ENCODE results near the gene C1QA.

DNA sequence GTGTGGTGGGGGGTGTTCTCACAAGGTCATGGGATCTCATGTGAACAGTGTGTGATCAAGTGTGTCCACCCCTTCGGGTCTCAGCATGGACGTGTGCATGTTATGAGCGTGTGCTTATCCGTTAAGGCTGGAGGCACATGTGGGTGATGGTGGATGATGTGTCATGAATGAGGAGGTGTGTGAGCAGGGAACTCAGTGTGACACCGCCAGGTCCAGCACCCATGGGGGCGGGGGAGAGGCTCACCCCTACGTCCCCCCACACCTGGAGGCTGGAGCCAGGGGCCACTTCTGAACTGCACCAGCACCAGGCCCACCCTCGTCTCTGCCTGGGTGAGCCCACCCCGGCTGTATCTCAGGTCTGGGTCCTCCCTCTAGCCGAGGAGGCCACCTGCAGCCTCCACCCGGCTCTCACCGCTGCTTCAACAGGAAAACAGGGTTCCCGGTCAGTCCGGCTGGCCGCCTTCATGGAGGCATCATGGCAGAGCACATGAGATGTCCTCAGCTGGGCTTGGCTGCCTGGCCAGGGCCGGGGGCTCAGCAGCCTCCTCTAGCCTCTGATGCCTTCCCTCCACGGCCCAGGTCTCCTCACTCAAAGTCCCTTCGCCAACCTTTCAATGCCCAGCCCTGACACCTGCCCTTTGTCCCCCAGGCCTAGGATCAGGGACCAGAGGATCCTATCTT is 34.2 kb upstream of the C1QA start:
- TF ChIP-seq RFX5 (IDR thresholded peaks at IDR 0.05; ENCODE audit: low read length) = no peak
- TF ChIP-seq, protein P1, sequence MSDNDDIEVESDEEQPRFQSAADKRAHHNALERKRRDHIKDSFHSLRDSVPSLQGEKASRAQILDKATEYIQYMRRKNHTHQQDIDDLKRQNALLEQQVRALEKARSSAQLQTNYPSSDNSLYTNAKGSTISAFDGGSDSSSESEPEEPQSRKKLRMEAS (IDR thresholded peaks at IDR 0.05; ENCODE audit: low read depth) = no peak
- TF ChIP-seq, protein P2, sequence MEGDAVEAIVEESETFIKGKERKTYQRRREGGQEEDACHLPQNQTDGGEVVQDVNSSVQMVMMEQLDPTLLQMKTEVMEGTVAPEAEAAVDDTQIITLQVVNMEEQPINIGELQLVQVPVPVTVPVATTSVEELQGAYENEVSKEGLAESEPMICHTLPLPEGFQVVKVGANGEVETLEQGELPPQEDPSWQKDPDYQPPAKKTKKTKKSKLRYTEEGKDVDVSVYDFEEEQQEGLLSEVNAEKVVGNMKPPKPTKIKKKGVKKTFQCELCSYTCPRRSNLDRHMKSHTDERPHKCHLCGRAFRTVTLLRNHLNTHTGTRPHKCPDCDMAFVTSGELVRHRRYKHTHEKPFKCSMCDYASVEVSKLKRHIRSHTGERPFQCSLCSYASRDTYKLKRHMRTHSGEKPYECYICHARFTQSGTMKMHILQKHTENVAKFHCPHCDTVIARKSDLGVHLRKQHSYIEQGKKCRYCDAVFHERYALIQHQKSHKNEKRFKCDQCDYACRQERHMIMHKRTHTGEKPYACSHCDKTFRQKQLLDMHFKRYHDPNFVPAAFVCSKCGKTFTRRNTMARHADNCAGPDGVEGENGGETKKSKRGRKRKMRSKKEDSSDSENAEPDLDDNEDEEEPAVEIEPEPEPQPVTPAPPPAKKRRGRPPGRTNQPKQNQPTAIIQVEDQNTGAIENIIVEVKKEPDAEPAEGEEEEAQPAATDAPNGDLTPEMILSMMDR (IDR thresholded peaks at IDR 0.05) = no peak
- TF ChIP-seq POLR2AphosphoS5 (IDR thresholded peaks at IDR 0.05; ENCODE audit: low read depth, low read length) = no peak
- TF ChIP-seq, protein P3, sequence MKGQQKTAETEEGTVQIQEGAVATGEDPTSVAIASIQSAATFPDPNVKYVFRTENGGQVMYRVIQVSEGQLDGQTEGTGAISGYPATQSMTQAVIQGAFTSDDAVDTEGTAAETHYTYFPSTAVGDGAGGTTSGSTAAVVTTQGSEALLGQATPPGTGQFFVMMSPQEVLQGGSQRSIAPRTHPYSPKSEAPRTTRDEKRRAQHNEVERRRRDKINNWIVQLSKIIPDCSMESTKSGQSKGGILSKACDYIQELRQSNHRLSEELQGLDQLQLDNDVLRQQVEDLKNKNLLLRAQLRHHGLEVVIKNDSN (IDR thresholded peaks at IDR 0.05; ENCODE audit: borderline replicate concordance, low read depth) = no peak
- no peak for TF ChIP-seq EP300 (IDR thresholded peaks at IDR 0.05; ENCODE audit: borderline replicate concordance in 1 of 2, low read depth in 1 of 2, low read length in 1 of 2)
- TF ChIP-seq, protein P4, sequence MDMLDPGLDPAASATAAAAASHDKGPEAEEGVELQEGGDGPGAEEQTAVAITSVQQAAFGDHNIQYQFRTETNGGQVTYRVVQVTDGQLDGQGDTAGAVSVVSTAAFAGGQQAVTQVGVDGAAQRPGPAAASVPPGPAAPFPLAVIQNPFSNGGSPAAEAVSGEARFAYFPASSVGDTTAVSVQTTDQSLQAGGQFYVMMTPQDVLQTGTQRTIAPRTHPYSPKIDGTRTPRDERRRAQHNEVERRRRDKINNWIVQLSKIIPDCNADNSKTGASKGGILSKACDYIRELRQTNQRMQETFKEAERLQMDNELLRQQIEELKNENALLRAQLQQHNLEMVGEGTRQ (IDR thresholded peaks at IDR 0.05; ENCODE audit: borderline replicate concordance, low read depth, low read length) = no peak
- no peak for TF ChIP-seq JUND (IDR thresholded peaks at IDR 0.05)
- TF ChIP-seq TAF1 (IDR thresholded peaks at IDR 0.05; ENCODE audit: borderline replicate concordance, low read depth, low read length) = no peak
- TF ChIP-seq GATA2 (CRISPR knock-in tag; IDR thresholded peaks at IDR 0.05) = no peak
- no peak for TF ChIP-seq TCF12 (IDR thresholded peaks at IDR 0.05)
- no peak for TF ChIP-seq ELF1 (IDR thresholded peaks at IDR 0.05)
- TF ChIP-seq RAD21 (IDR thresholded peaks at IDR 0.05; ENCODE audit: low read length) = no peak
